Effector CD8-positive, alpha-beta T cell (primary cell): Measurements from ENCODE around the gene ATG9B.

Experiments used
- DNase-seq: peaks from one replicate; lab custom pipeline; 2025; lab: John Stamatoyannopoulos, UW
- total RNA-seq, 4 experiments: gene quantifications; one replicate each; lab custom pipeline; 2026; lab: John Stamatoyannopoulos, UW

Gene ATG9B
- 1.8 to 6.5 (median 2.6) reads per million in 4 experiments for total RNA-seq

GRCh38 chr7:151024435-151025056 lies at the start of gene ATG9B:
Gene ATG9B (minus strand): TSS chr7:151024494. CDS start chr7:151024423, 71 bp downstream.
- DNase-seq: no peak

GRCh38 chr7:151073990-151074389 lies 49.7 kb upstream of the ATG9B start:
- no peak for DNase-seq

GRCh38 chr7:151071032-151071866 lies 47.0 kb upstream of the ATG9B start:
- DNase-seq: no peak

GRCh38 chr7:151070574-151070960 lies 46.3 kb upstream of the ATG9B start:
- no peak for DNase-seq

GRCh38 chr7:151069841-151070573 lies 45.7 kb upstream of the ATG9B start:
- DNase-seq: no peak

GRCh38 chr7:151068069-151068773 lies 43.9 kb upstream of the ATG9B start:
- DNase-seq: no peak

GRCh38 chr7:151066273-151066974 lies 42.1 kb upstream of the ATG9B start:
- no peak for DNase-seq

GRCh38 chr7:151065516-151065915 lies 41.2 kb upstream of the ATG9B start:
- DNase-seq: no peak

GRCh38 chr7:151064993-151065392 lies 40.7 kb upstream of the ATG9B start:
- no peak for DNase-seq

- no peak for DNase-seq
Measured at GRCh38 chr7:151064454-151064853, 40.2 kb upstream of the ATG9B start.

GRCh38 chr7:151063212-151063561 lies 38.9 kb upstream of the ATG9B start:
- no peak for DNase-seq

- no peak for DNase-seq
Measured at GRCh38 chr7:151062399-151063211, 38.3 kb upstream of the ATG9B start.

- no peak for DNase-seq
Measured at GRCh38 chr7:151062111-151062398, 37.8 kb upstream of the ATG9B start.

GRCh38 chr7:151061213-151062110 lies 37.2 kb upstream of the ATG9B start:
- DNase-seq: no peak

- DNase-seq: no peak
Measured at GRCh38 chr7:151060416-151061212, 36.3 kb upstream of the ATG9B start.

GRCh38 chr7:151060113-151060415 lies 35.8 kb upstream of the ATG9B start:
- DNase-seq: no peak

- DNase-seq: peak; percentile 55
Measured at GRCh38 chr7:151059367-151060112, 35.2 kb upstream of the ATG9B start, which contains the start of gene SLC4A2. Gene SLC4A2 (plus strand): TSS chr7:151059589. CDS start chr7:151061988, 2,399 bp downstream.

GRCh38 chr7:151058781-151059366 lies 34.6 kb upstream of the ATG9B start:
- DNase-seq: no peak
